HG03442 (cell line): ENCODE measurements around the gene ABHD10.
A peak's percentile ranks its signal among the peaks of the same experiment; 100 is the strongest.

Experiments
- ATAC-seq: cut with Tn5 transposase; IDR thresholded peaks from one replicate; pipeline ENCODE4 v1.9.1; 2021; ENCODE audit warnings: mild to moderate bottlenecking, moderate library complexity; ENCODE audit not compliant: unreplicated experiment

The ABHD10 gene

DNA sequence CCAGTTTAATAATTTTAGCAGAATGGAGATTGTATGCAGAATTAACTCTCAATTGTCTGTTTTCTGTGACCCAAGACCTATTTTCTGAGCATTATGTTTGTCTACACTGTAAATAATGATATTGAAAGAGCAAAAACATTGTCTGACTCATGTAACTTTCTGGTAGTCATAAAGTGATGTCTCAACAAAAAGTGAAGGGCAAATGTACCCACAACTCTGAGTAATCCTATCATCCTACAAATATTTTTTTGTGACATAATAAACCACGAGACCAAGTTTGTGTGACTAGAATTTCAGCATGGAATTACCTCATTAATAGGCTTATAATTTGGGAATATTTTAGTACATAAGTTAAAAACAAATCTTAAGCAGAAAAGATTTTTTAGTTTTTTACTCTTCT lies 15.4 kb upstream of the ABHD10 start:
- no peak for ATAC-seq

- no peak for ATAC-seq
Observed at GRCh38 chr3:111965484-111965883, 13.3 kb upstream of the ABHD10 start.

- no peak for ATAC-seq
Observed at GRCh38 chr3:111967068-111967467, 11.8 kb upstream of the ABHD10 start.

DNA sequence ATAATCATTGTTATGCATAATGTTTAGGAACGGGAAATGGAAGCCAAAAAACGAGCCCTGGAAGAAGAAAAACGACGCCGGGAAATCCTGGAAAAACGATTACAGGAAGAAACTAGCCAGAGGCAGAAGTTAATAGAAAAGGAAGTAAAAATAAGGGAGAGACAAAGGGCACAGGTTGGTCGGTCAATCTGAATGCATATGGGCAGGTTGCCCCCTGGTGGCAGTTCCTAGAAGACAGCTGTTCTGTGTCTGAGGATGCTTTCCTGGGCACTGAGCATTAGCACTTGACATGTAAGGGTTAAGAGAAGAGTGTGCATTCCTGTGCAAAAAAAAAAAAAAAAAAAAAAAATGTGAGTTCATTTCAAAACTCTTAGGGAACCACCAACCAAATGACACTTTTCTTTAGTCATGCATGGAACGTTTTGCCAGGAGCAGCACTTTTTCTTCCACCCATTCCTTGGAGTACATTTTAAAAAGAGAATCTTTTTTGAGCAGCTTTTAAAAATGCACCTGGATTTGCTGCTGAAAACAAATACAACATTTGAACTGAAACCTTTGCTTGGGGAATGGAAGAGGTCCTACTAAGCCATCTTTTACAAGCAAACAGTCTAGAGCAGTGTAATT lies 11.1 kb upstream of the ABHD10 start:
- ATAC-seq = peak; percentile 95

DNA sequence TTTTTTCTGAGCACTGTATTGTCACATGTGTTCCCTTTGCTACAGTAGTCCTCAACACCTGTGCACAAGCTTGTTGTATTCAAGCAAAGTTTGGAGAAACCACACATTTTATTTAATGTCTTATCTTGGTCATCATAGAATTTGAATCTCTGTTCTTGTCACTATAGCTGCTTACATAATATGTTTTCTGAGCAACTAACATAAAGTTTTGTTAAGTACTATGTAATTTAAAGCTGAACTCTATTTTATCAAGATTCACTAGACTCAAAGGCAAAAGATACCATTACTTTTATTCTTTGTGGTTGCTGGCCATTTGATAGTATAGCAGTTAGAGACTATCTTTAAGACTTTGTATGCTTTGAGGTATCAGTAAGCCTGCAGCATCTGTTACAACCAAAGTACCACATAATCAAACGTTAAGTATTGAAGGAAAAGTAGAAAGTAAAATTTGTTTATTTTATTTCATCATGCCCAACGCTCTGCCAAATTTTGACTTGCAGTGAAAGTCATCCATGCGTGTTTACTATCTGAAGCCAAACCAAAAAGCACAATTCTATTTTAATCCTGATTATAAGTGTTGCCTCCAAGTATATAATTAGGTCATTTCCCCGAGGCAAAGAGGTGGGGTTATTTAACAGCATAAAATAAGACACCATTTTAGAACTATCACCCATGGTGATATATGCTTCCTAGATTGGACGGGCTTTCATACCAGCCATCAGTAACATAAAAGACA lies 10.3 kb upstream of the ABHD10 start:
- ATAC-seq = no peak

- no peak for ATAC-seq
Observed at GRCh38 chr3:111970376-111970775, 8.4 kb upstream of the ABHD10 start.

DNA sequence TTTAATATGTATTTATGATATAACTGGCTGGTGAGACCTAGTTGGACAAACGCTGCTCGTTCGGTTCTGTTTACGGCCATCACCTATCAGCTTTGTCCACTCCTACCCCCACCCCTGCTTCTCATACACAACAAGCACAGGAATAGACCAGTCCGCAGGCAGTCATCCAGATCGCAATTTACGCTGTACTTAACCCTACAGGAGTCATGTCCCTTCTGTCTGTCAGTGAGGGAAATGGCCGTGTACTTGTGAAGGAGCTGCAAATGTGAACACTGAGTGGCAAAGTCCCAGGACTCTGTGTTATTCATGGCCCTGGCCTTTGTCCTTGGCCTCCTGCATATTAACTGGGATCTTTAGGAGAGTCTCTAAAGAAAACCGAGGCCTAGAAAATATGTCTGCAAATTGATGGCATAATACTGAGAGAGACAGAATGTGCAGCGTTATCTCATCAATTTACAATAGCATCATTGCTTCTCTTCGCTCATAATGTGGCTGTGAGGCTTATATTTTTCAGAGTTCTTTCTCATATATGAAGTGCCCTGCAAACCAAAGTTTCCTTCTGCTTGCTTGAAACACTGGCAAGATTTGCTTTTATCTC lies 7.2 kb upstream of the ABHD10 start:
- no peak for ATAC-seq

GRCh38 chr3:111972891-111973290 lies 5.9 kb upstream of the ABHD10 start:
- no peak for ATAC-seq

DNA sequence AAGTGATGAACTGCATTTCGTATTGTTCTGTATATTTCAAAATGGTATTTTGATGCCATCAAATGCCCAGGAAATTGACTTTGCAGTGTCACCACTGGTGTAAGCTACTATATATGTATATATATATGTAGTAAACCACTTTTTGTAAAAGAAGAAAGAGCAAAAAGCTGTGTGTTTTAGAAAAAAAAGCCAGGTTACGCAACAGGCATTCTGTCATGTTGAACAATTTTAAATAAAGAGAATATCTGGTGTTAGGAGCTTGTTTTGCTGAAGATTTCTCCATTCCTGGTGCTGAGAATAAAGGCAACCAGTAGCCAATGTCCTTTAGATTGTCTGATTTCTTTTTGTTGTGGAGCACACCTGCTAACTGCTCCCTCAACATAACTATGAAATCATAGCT lies 3.7 kb upstream of the ABHD10 start:
- ATAC-seq = no peak

GRCh38 chr3:111976254-111976653 lies 2.6 kb upstream of the ABHD10 start:
- ATAC-seq = no peak

DNA sequence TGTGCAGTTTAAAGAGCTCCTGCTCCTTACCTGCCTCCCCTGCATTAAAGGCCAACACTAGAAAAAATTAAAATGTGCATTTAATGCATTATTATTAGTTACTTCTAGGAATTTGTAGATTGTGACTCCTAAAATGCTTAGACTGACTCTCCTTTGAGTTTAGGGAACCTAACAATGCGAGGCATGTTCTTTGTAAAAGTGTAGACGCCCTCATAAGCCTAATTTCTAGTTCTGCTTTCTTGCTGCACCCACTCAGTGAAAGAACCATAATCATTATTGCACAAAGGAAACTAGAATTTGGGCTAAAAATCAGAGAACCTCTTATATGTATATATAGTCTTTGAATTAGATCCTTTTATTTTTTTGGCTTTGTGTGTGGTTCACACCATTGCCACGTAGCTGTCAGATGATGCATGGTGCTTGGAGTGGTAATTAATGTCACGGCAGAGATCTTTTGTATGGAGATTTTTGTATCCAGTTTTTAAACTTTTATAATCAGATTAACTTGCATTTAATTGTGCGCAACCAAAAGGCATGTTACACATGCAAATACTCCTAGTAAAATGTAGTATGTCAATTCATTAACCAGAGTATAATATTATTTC lies 710 bp downstream of the ABHD10 start:
- ATAC-seq = peak; percentile 31

DNA sequence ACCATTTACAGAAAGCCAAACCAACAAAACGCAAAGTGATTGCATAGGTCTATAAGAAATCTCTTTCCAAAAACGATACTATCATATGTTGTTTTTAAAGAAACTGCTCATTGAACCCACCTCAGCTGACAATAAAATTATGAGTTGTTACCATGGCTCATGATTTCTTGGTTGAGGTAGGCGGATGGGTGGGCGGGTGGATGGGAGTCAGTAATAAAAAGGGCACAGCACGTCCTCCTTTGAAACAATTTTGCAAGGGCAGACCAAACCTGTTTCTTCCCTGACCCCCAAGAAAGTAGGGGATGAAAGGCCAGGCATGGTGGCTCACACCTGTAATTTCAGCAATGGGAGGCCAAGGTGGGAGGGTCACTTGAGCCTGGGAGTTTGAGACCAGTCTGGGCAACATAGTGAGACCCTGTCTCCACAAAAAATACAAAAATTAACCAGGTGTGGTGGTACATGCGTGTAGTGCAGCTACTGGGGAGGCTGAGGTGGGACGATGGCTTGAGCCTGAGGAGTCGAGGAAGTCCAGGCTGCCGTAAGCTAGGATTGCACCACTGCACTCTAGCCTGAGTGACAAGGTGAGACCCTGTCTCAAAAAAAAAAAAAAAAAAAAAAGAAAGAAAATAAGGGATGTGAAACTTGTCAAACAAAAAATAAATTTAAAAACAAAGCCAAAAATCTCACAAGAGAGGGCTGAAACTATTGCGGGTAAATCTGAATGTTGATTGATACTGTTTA lies 2.1 kb downstream of the ABHD10 start:
- no peak for ATAC-seq

DNA sequence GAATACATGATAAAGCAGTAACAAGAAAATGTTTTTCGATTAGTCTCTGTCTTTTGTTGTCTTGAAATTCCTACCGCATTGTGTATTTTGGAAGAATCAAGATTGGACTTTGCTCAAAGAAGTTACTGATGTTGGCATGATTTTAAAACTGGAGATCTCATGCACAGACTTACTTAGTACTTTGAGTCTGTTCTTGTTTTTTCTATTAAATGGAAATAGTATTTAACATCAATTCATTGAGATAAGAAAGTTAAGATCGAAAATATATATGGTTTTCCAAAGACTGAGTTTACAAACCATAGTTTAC lies 2.6 kb downstream of the ABHD10 start:
- no peak for ATAC-seq

DNA sequence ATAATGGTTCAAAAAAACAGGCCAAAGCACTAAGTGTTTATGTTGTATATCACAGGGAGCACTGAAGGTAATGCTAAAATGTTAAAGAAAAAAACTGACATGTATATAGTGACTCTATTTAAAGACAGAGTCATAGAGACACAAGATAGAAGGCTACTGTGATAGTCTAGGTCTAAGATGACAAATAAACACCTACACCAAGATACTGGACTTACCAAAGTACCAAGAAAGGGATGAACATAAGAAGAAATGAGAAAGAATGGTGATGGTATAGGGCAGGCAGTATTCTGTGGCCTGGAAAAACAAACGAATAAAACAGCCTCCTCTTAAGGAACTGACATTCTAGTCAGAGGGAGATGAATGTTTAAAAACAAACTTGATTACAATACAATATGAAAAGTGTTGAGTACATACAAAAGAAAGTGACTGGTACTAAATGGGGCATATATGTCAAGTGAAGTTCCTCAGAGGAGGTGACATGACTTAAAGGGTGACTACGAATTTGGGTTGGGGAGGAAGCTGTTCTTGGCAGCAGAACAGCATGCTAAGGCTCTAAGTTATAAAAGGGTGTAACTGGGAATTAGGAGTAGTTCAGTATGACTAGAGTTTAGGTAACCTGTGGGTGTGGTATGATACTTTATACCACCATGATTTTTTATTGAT lies 5.9 kb downstream of the ABHD10 start:
- no peak for ATAC-seq

DNA sequence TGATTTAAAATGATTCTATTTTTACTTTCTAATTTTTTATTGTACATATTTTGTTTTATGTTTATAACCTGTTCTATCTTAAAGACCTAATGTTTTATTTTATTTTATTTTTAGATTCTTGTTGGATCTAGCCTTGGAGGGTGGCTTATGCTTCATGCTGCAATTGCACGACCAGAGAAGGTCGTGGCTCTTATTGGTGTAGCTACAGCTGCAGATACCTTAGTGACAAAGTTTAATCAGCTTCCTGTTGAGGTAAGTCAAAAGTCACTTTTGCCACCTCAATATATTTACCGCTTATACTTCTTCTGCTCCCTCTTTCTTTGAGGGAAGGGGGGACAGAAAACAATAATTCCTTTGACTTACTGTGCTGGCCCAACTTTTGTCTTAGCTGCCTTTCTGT lies 8.0 kb downstream of the ABHD10 start:
- ATAC-seq = no peak

GRCh38 chr3:111989061-111989678 lies 10.3 kb downstream of the ABHD10 start:
- peak; percentile 92 for ATAC-seq

- ATAC-seq = no peak
Observed at GRCh38 chr3:111993038-111993437, 14.2 kb downstream of the ABHD10 start.

DNA sequence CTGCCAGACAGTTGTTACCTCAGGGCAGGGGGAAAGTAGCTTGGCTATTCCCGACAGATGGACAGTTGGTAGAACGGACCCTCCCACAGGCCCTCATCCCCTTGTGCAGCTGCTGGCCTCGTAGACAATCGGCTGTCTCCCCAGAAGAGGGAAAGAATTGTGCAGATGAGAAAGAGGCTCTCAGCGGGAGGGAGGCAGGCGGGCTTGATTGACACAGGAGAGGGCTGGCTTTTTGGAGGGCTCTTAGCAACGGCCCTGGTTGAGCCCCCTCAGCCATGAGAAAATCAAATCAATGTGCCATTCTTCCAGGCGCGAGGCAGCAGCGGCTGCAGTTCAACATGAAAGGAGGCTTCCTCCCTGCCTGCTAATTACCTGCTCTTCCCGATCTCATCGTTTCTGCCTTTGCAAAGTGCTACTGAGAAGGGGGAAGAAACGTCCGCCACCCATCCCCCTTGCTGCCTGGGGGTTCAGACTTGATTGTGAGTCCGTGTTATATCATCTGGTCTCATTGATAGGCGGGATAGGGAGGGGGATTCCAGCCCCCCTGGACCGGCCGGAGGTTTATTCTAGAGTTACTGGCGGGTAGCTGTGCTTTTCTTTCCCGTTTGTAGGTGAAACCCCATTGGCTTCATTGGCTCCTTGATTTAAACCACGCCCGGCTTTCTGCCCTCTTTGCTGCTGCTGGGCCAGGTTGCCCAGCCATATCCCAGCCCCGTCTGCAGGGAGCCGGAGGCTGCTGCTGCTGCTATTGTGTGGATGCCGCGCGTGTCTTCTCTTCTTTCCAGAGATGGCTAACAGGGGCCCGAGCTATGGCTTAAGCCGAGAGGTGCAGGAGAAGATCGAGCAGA lies 20.0 kb downstream of the ABHD10 start, which contains the start of gene TAGLN3:
TSS of gene TAGLN3 (plus strand) at position 287 of the 848 bp plus-strand sequence. CDS start at position 788, 501 bp downstream.
- peak; percentile 43 for ATAC-seq
